Sigmoid colon (tissue), 7 donors: ENCODE measurements around the gene PTGER2. TPM values are rescaled to one million over a fixed set of nuclear protein-coding genes. Genes with fewer than 3 reads are reported as not detected.
A peak's percentile ranks its signal among the peaks of the same experiment; 100 is the strongest.

Experiments
- DNase-seq: peaks from one replicate; pipeline ENCODE4 v3.0.0-alpha.2; 2019
- H3K27ac ChIP-seq, 4 donors: fragments of 200-600 bp; sonication (generic); one replicate each; pipeline ENCODE4 v1.5.1; 2016 to 2019; ENCODE audit warnings: mild to moderate bottlenecking in 1 of 4
- H3K27me3 ChIP-seq, 3 donors: fragments of 200-600 bp; sonication (generic); one replicate each; pipeline ENCODE4 v1.5.1; 2019; ENCODE audit warnings: mild to moderate bottlenecking in 1 of 3
- H3K36me3 ChIP-seq, 4 donors: fragments of 200-600 bp; sonication (generic); one replicate each; pipeline ENCODE4 v1.5.1; 2016 to 2019
- H3K4me1 ChIP-seq, 4 donors: fragments of 200-600 bp; sonication (generic); one replicate each; pipeline ENCODE4 v1.5.1; 2017 to 2019
- H3K4me3 ChIP-seq, 4 donors: fragments of 200-600 bp; sonication (generic); one replicate each; pipeline ENCODE4 v1.5.1; 2017 to 2019; ENCODE audit warnings: mild to moderate bottlenecking in 2 of 4, moderate library complexity in 1 of 4
- H3K9me3 ChIP-seq, 4 donors: fragments of 200-600 bp in 3 of 4; sonication (generic) in 3 of 4; one replicate each; pipeline versions ENCODE4 v1.5.1 to v1.6.1; 2013 to 2019
- CTCF ChIP-seq, 4 experiments: fragments of 450-650 bp in 3 of 4; fragments of 200-600 bp in 1 of 4; IDR thresholded peaks; one replicate each; pipeline ENCODE4 v1.5.1; 2016 to 2019; ENCODE audit warnings: antibody characterized with exemption in 4 of 4, mild to moderate bottlenecking in 3 of 4, moderate library complexity in 2 of 4
- EP300 ChIP-seq, 4 donors: sonication (generic); formaldehyde crosslinking; IDR thresholded peaks; one replicate each; pipeline ENCODE4 v1.6.1; 2017; ENCODE audit warnings: antibody characterized with exemption in 4 of 4
- POLR2A ChIP-seq, 2 donors: fragments of 450-650 bp; IDR thresholded peaks; one replicate each; pipeline ENCODE4 v1.6.1; 2016; ENCODE audit warnings: antibody characterized with exemption in 2 of 2, mild to moderate bottlenecking in 2 of 2, moderate library complexity in 2 of 2
- POLR2AphosphoS5 ChIP-seq, 4 donors: sonication (generic); formaldehyde crosslinking; IDR thresholded peaks; one replicate each; pipeline ENCODE4 v1.6.1; 2017; ENCODE audit warnings: antibody characterized with exemption in 4 of 4
- whole genome bisulfite sequencing, 2 donors: extraction: QIAGEN DNeasy Blood & Tissue Kit; methylation state at CpG; one replicate each; pipeline ENCODE4 v1.1.7; 2013; 5-methylcytosine and 5-hydroxymethylcytosine counted together
- intact Hi-C: fragments of 100-400 bp; cut with DNase I; formaldehyde crosslinking; loops from one replicate; pipeline ENCODE4 v1.15.1; 2023
- polyA plus RNA-seq, 3 donors: library from polyadenylated mRNA; stranded (reverse); fragments of 200-250 nt; gene quantifications; one replicate each; pipeline ENCODE4 v1.2.3, GENCODE V29; 2013
- total RNA-seq, 4 donors: library from RNA; depleted of rRNA; stranded (reverse); fragments of >200 nt; gene quantifications; one replicate each; pipeline ENCODE4 v1.1.0, GENCODE V29; 2016
- donor health status: healthy with polysubstance abuse.
- donor health status: Bipolar disorder and iron deficiency.
- donor health status: healthy.

PTGER2 gene
- total and polyA plus RNA-seq, 7 donors, result 0.55 to 3.9 (median 2.5) TPM

GRCh38 chr14:52346778-52347177 lies 32.7 kb downstream of the PTGER2 start:
- peaks cover 0 to 20% (median 17%) of the 10 kb centered on the region in 4 donors for H3K4me1 ChIP-seq
- TF ChIP-seq EP300 (IDR thresholded peaks at IDR 0.05) (no peak), CTCF (IDR thresholded peaks at IDR 0.05) (no peak), POLR2AphosphoS5 (IDR thresholded peaks at IDR 0.05) (no peak), POLR2A (IDR thresholded peaks at IDR 0.05) (no peak)
- WGBS, 2 donors, result 86 to 87% methylated on average over 4 of the region's 4 CpGs
- no peaks in the 10 kb centered on the region for H3K9me3 ChIP-seq
- intact Hi-C loops, result no loop called here
- H3K36me3 ChIP-seq, result no peaks in the 10 kb centered on the region
- no peak overlapping the region for H3K27ac ChIP-seq
- DNase-seq, result no peak
- peaks cover 0 to 11% (median 0%) of the 10 kb centered on the region in 3 donors for H3K27me3 ChIP-seq
- H3K4me3 ChIP-seq, result no peak overlapping the region

- H3K27ac ChIP-seq, result peak overlapping the region in 1 of 4 donors; percentile 40
- H3K27me3 ChIP-seq, result peaks cover 0 to 11% (median 0%) of the 10 kb centered on the region in 3 donors
- no peaks in the 10 kb centered on the region for H3K9me3 ChIP-seq
- no peak for TF ChIP-seq POLR2A (IDR thresholded peaks at IDR 0.05)
- no peak for TF ChIP-seq POLR2AphosphoS5 (IDR thresholded peaks at IDR 0.05)
- TF ChIP-seq CTCF (IDR thresholded peaks at IDR 0.05), result no peak
- no peak for TF ChIP-seq EP300 (IDR thresholded peaks at IDR 0.05)
- peaks cover 0 to 25% (median 23%) of the 10 kb centered on the region in 4 donors for H3K4me1 ChIP-seq
- no peak overlapping the region for H3K4me3 ChIP-seq
- DNase-seq, result no peak
- intact Hi-C loops, result no loop called here
- H3K36me3 ChIP-seq, result no peaks in the 10 kb centered on the region
- WGBS, 2 donors, result 61 to 68% methylated on average over 5 of the region's 5 CpGs
Measured at GRCh38 chr14:52348279-52348678, 34.2 kb downstream of the PTGER2 start.

GRCh38 chr14:52348776-52349175 lies 34.7 kb downstream of the PTGER2 start:
- Histone ChIP-seq H3K9me3 (no peaks in the 10 kb centered on the region), H3K27ac (peak overlapping the region in 1 of 4 donors; percentile 40), H3K36me3 (no peaks in the 10 kb centered on the region), H3K4me1 (peaks cover 0 to 25% (median 22%) of the 10 kb centered on the region in 4 donors), H3K27me3 (peaks cover 0 to 13% (median 0%) of the 10 kb centered on the region in 3 donors), H3K4me3 (no peak overlapping the region)
- no peak for TF ChIP-seq POLR2A (IDR thresholded peaks at IDR 0.05)
- no peak for TF ChIP-seq POLR2AphosphoS5 (IDR thresholded peaks at IDR 0.05)
- TF ChIP-seq CTCF (IDR thresholded peaks at IDR 0.05), result no peak
- no peak for TF ChIP-seq EP300 (IDR thresholded peaks at IDR 0.05)
- intact Hi-C loops, result no loop called here
- no peak for DNase-seq
- WGBS, 2 donors, result 51 to 60% methylated on average over 2 of the region's 2 CpGs

- intact Hi-C loops, result loop anchor here (5.0 to 10.0 kb wide), 2 partner anchors 37 to 955 kb away; partner anchors contain the start of gene PTGER2
- no peaks in the 10 kb centered on the region for H3K9me3 ChIP-seq
- no peaks in the 10 kb centered on the region for H3K36me3 ChIP-seq
- H3K27me3 ChIP-seq, result peaks cover 0 to 22% (median under 1%) of the 10 kb centered on the region in 3 donors
- no peak for DNase-seq
- 84 to 87% methylated on average over 2 of the region's 2 CpGs for WGBS, 2 donors
- H3K4me3 ChIP-seq, result no peak overlapping the region
- no peak for TF ChIP-seq CTCF (IDR thresholded peaks at IDR 0.05)
- no peak for TF ChIP-seq POLR2A (IDR thresholded peaks at IDR 0.05)
- TF ChIP-seq EP300 (IDR thresholded peaks at IDR 0.05), result no peak
- TF ChIP-seq POLR2AphosphoS5 (IDR thresholded peaks at IDR 0.05), result no peak
- H3K4me1 ChIP-seq, result peaks cover 0 to 25% (median 24%) of the 10 kb centered on the region in 4 donors
- no peak overlapping the region for H3K27ac ChIP-seq
Measured at GRCh38 chr14:52349731-52350130, 35.6 kb downstream of the PTGER2 start.

GRCh38 chr14:52350445-52350844 lies 36.3 kb downstream of the PTGER2 start:
- intact Hi-C loops, result loop anchor here (5.0 to 10.0 kb wide), 2 partner anchors 38 to 956 kb away; partner anchors contain the start of gene PTGER2
- H3K27ac ChIP-seq, result peak overlapping the region; percentile 72 to 80 (median 78)

More at GRCh38 chr14:52350445-52350844, 36.3 kb downstream of the PTGER2 start:
- TF ChIP-seq POLR2A (IDR thresholded peaks at IDR 0.05) (no peak), EP300 (IDR thresholded peaks at IDR 0.05) (no peak), CTCF (IDR thresholded peaks at IDR 0.05) (no peak), POLR2AphosphoS5 (IDR thresholded peaks at IDR 0.05) (no peak)
- DNase-seq, result no peak
- no peak overlapping the region for H3K4me3 ChIP-seq
- 40 to 91% methylated on average over 3 of the region's 3 CpGs for WGBS, 2 donors
- H3K36me3 ChIP-seq, result no peaks in the 10 kb centered on the region
- peaks cover 0 to 32% (median 25%) of the 10 kb centered on the region in 4 donors for H3K4me1 ChIP-seq
- peaks cover 0 to 26% (median 5%) of the 10 kb centered on the region in 3 donors for H3K27me3 ChIP-seq
- H3K9me3 ChIP-seq, result no peaks in the 10 kb centered on the region
